ENCODE data around the gene MIA.

MIA gene

DNA sequence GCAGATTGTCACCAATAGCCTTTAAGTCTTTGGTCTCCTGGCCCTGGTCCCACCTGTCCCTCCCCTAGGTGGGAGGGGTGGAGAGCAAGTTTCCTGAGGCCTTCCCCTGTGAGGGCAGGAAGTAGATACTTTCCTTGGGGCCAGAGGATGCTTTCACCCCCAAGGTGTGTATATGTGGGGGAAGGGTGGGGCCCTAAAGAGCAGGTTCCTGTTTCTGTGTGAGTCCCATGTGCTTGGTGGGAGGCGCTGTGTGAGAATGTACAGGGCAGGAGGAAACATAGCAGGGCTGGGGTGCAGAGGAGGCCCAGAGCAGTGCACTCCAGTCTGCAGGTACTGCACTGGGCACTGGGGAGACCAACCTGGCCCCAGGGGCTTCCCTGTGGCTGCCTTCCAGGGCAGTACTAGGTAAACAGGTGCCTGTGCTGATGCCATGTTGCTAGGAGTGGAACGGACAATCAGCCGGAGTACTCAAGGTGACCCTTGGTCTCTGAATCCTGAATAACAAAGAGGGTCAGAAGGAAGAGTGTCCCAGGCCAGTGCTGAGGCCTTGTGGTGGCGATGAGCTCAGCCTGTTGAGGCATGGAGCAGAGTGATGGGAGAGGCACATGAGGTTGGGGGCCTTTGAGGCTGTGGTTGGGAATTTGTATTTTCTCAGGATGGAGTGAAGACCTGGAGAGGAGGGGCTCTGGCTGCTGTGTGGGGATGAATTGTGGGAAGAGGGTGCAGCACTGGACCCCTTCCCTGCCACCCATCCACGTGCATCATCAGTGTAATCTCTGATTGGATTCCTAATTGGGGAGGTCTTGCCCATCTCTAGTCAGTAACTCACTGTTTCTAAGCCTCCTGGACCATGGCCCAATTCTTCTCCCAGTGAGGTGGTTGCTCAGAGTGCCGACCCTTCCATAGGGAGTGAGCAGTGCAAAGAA lies 28.8 kb downstream of the MIA start:
- DNase-seq (ENCODE audit: extremely low read depth, low read depth) = no peak
- no peak overlapping the region for H3K4me3 ChIP-seq (replicated peaks; ENCODE audit: low read depth, low read length)
- TF ChIP-seq, protein P1, sequence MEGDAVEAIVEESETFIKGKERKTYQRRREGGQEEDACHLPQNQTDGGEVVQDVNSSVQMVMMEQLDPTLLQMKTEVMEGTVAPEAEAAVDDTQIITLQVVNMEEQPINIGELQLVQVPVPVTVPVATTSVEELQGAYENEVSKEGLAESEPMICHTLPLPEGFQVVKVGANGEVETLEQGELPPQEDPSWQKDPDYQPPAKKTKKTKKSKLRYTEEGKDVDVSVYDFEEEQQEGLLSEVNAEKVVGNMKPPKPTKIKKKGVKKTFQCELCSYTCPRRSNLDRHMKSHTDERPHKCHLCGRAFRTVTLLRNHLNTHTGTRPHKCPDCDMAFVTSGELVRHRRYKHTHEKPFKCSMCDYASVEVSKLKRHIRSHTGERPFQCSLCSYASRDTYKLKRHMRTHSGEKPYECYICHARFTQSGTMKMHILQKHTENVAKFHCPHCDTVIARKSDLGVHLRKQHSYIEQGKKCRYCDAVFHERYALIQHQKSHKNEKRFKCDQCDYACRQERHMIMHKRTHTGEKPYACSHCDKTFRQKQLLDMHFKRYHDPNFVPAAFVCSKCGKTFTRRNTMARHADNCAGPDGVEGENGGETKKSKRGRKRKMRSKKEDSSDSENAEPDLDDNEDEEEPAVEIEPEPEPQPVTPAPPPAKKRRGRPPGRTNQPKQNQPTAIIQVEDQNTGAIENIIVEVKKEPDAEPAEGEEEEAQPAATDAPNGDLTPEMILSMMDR (IDR thresholded peaks at IDR 0.05; ENCODE audit: low read depth, low read length, missing control alignments) = no peak

GRCh38 chr19:40804783-40805242 lies 29.5 kb downstream of the MIA start:
- no peak for DNase-seq (ENCODE audit: extremely low read depth, low read depth)
- TF ChIP-seq, protein P1 (IDR thresholded peaks at IDR 0.05; ENCODE audit: low read depth, low read length, missing control alignments) = no peak
- no peak overlapping the region for H3K4me3 ChIP-seq (replicated peaks; ENCODE audit: low read depth, low read length)

DNA sequence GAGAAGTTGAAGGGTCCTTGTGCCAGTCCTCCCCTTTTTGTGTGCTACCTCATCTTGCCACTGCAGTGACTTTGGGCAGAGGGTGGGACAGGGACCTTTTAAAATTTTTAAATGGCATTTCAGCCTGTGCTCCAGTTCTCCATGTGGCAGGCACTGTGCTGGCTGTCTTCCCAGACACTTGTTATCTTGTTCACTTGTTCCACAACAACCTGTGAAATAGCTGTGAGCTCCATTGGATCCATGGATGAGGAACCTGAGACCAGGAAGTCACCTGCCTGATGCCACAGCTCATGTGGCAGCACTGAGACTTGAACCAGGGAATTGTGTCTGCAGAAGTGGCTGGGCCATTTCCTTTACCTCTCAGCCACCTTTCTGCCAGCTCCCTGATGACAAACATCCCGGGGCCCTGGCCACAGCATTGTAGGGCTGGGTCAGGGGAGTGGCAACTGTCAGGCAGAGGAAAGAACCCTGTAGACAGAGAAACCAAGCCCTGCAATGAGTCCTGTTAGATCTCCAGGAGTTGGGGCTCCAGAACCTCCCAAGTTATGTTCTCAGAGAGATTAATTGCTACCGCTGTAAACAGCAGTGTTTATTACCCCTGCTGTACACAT lies 30.0 kb downstream of the MIA start:
- DNase-seq (ENCODE audit: extremely low read depth, low read depth) = no peak
- TF ChIP-seq, protein P1 (IDR thresholded peaks at IDR 0.05; ENCODE audit: low read depth, low read length, missing control alignments) = no peak
- no peak overlapping the region for H3K4me3 ChIP-seq (replicated peaks; ENCODE audit: low read depth, low read length)

DNA sequence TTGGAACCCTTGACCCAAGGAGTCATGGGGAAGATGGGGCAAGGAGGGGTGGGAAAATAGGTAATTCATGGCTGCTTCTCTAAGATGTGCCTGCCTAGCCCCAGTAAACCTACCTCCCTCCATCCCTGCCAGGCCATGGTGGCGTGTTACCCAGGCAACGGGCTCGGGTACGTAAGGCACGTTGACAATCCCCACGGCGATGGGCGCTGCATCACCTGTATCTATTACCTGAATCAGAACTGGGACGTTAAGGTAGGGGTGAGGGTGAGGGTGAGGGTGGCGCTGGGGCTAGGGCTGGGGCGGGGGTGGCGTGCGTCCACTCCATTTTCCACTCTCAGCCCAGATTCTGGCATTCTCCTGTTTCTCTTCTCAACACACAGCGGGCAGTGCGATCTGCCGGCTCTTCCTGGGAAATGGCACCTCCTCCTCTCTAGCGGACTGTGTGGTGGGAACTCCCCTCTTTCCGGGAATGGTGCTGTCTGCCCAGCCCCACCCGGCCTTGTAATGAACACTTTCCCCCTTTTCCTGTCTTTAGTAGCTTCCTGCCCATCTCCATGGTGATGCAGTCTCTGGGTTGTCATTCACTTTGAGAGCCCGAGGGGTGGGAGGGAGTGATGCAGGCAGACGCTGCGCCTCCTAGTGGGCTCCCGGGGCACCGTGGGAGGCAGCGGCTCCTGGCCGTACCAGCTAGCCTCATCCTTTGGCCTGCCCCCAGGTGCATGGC lies 31.3 kb downstream of the MIA start:
- H3K4me3 ChIP-seq (replicated peaks; ENCODE audit: low read depth, low read length) = no peak overlapping the region
- TF ChIP-seq, protein P1 (IDR thresholded peaks at IDR 0.05; ENCODE audit: low read depth, low read length, missing control alignments) = peak; percentile 96
- DNase-seq (ENCODE audit: extremely low read depth, low read depth) = peak; percentile 94

DNA sequence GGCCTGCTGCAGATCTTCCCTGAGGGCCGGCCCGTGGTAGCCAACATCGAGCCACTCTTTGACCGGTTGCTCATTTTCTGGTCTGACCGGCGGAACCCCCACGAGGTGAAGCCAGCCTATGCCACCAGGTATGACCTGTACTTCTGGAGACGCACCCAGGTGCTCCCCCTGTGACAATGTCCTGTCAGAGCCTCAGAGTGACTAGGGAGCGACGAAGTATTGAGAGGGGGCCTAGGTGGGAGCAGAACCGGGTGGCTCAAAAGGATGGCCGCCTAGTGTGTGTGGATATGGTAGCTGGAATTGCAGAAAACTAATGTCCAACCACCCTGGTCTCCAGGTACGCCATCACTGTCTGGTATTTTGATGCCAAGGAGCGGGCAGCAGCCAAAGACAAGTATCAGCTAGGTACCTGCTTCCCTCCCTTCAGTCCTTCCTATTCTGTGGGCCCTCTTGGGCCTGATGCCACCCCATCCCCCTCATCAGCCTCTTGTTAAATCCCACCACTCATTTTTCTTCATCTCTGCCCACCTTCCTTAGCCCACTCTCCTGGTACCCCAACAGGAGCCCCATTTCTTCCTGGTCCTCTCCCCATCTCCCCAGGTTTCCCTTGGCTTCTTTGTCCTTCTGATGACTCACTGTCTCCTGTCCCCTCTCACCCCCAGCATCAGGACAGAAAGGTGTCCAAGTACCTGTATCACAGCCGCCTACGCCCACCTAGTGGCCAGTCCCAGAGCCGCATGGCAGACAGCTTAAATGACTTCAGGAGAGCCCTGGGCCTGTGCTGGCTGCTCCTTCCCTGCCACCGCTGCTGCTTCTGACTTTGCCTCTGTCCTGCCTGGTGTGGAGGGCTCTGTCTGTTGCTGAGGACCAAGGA lies 32.1 kb downstream of the MIA start:
- no peak overlapping the region for H3K4me3 ChIP-seq (replicated peaks; ENCODE audit: low read depth, low read length)
- TF ChIP-seq, protein P1 (IDR thresholded peaks at IDR 0.05; ENCODE audit: low read depth, low read length, missing control alignments) = peak; percentile 23
- DNase-seq (ENCODE audit: extremely low read depth, low read depth) = no peak

- TF ChIP-seq, protein P1 (IDR thresholded peaks at IDR 0.05; ENCODE audit: low read depth, low read length, missing control alignments) = no peak
- no peak for DNase-seq (ENCODE audit: extremely low read depth, low read depth)
- no peak overlapping the region for H3K4me3 ChIP-seq (replicated peaks; ENCODE audit: low read depth, low read length)
These were observed 32.7 kb downstream of the MIA start for GRCh38 chr19:40808021-40808325.

Measured in HFF-Myc (cell line).